ENCODE results near the gene OR6C68.
"Not testable (repeated sequence)": the region's sequence is repeated elsewhere in the genome, so short reads cannot be mapped to it uniquely, and the experiment has no call there.

OR6C68 gene

DNA sequence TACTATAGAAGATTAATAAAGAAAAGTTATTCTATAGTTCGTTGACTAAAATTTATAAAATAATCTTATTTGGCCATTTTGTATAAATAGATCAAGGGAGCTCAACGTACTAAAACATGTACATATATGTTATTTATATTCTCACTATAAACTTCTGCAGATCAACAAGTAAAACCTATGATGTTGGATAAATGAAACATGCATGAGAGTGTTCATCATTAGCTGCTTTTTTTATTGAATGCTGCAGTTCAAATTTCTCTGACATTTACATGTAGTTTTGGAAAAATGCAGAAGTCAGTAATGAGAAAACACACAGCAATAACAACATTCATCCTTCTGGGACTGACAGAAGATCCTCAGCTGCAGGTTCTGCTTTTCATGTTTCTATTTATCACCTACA is at the start of gene OR6C68:
OR6C68 (plus strand) TSS at position 301 of the 400 bp plus-strand sequence; CDS start at position 301, 0 bp downstream.
- DNase-seq = no peak

DNA sequence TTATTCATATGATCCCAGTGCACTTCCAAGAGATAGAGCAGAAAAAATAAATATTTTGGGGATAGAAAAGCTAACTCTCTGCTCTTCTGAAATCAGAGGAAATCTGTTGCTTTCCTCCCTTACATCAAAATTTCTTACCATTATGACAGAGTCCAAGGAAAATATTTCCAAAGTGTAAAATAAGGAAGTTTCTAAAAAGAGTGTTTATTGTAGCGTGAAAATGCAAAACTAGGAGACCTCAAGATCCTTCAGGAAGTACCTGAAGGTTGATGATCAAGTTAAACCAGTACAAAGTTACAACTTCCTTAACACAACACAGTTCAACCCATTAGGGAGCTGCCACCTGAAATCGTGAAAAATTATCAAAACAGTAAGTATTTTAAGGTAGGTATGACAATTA is 48.4 kb upstream of the OR6C68 start, which contains the start of gene OR6C2:
OR6C2 (plus strand) TSS at position 301 of the 400 bp plus-strand sequence. CDS start 8,138 bp downstream, outside the sequence.
- DNase-seq = no peak

DNA sequence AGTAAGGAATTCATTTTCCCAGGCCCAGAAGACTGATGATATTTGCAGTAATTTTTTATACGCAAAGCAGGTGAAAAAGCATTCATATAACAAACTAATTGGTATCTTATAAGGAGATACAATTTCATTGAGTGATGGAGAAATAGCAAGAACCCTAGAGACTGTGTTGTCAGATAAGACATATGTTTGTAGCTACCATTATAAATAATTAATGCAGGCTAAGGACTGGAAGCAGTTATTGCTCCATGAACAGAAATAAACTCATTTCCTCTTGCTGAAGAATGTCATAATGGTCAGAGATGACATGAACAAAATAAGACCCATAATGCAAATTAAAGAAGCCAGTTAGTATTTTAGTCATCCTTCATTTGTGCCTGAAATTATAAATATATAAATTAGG is 46.8 kb upstream of the OR6C68 start:
- DNase-seq = no peak

DNA sequence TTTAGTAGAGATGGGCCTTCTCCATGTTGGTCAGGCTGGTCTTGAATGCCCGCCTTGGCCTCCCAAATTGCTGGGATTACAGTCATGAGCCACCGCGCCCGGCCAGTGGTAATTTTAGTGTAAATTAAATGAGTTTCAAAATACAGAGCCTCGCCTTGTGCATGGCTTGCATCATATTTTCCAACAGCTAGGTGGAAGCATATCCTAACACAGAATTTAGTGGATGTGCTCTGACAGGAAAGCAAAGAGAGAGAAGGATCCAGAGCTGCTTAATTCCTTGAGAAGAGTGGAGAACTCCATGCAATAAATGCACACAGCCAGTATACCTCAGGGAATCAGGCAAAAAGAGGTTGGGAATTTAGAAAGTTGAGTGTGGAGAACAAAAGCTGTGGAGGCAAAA is 45.9 kb upstream of the OR6C68 start:
- DNase-seq = no peak

DNA sequence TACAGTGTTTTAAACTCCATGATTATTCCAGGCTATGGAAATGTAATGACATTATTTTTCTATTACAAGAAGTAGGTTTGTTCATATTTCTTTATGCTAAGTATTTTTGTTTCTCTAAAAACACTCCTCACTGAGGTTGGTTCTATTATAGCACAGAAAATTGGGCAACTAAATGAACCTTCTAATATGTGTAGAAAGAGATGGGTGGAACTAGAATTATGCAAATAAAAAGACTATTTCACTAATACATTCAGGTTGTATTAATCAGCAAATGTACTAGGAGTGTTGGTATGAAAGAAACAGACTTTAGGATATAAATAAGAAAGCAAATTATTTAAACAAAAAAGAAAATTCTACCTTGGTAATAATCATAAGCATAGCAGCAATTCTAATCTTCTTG is 43.4 kb upstream of the OR6C68 start:
- no peak for DNase-seq

DNA sequence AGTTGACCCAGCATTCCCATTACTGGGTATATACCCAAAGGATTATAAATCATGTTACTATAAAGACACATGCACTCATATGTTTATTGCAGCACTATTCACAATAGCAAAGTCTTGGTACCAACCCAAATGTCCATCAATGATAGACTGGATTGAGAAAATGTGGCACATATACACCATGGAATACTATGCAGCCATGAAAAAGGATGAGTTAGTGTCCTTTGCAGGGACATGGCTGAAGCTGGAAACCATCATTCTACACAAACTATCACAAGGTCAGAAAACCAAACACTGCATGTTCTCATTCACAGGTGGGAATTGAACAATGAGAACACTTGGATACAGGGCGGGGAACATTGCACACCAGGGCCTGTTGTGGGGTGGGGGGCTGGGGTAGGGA is 27.3 kb upstream of the OR6C68 start:
- not testable (repeated sequence) for DNase-seq

DNA sequence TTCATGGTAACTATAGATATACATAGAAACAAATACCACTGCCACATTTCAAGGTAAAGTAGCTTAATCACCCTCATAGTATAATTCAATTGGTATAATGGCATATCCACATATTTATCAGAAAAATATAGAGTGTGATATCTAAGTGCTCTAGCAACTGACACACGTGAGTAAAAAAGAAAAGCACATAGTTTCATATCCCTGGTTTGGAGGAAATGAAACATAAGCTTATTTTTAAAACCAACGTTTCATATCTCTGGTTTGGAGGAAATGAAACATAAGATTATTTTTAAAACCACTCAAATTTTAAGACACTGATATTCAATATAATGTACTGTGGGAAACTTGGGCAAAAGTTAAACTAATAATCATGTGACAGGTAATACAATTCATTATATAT is 24.3 kb upstream of the OR6C68 start:
- DNase-seq = no peak

DNA sequence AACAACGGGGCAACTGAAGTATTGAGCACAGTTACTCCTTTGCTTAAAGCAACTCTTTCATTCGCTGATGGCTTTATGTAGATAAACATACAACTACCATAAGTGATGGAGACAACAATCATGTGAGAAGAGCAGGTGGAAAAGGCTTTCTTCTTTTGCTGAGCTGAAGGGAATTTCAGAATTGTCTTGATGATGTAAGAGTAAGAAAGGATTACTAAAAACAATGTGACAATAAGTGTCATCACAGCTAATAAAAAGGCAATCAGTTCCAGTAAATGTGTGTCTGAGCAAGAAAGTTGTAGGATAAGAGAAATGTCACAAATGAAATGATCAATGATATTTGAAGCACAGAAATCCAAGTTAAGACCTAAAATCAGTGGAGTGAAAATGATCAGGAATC is 22.9 kb upstream of the OR6C68 start:
- no peak for DNase-seq

DNA sequence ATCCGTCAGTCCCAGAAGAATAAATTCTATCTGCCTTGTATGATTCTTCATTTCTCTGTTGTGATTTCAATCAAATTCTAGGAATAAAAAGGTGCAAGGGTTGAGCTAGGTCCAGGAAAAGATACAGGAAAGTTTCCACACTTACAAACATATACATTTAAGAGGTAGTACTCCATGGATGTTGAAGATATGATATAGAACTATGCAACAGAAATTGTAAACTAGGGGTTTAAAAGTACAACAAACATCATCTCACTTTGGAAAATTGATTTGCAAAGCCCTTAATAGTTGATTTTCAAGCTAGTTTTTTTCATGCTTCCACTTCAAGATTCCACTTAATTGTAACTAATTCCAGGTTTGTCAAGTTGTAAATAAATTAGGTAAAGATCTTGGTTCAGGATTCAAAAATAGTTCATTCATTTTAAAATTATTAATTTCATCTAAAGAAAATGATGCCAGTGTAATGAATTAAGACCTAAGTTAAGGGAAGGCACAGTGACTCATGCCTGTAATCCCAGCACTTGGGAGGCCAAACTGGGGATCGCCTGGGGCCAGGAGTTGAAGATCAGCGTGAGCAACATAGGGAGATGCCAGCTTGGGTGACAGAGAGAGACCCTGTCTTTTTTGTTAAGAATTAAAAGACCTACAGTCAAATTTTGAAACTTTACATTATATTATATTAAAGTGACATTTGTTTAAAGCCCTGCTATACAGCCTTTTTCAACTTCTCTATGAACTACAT is 21.9 kb upstream of the OR6C68 start, which contains the start of gene OR6C70:
OR6C70 (minus strand) TSS at position 51 of the 742 bp plus-strand sequence; CDS start at position 51, 0 bp downstream.
- no peak for DNase-seq

DNA sequence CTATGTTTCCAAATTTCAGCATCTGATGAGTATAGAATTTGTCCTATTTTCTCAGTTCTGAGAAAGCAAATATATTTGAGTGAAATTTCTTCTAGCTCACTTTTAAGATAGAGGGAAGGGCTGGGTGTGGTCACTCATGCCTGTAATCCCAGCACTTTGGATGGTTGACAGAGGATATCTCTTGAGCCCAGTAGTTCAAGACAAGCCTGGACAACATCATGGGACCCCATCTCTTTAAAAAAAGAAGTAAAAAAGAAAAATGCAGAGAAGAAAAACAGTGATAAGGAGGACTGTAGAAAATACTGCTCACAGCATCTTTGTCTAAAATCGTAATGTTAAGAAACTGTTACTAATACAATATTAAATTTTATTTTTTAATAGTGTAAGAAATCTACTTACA is 19.9 kb upstream of the OR6C68 start:
- no peak for DNase-seq

DNA sequence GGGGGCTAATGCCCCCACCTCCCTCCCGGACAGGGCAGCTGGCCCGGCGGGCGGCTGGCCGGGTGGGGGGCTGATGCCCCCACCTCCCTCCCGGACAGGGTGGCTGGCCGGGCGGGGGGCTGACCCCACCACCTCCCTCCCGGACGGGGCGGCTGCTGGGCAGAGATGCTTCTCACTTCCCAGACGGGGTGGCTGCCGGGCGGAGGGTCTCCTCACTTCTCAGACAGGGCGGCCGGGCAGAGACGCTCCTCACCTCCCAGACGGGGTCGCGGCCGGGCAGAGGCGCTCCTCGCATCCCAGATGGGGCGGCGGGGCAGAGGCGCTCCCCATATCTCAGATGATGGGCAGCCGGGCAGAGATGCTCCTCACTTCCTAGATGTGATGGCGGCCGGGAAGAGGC is 13.0 kb upstream of the OR6C68 start:
- DNase-seq = not testable (repeated sequence)

DNA sequence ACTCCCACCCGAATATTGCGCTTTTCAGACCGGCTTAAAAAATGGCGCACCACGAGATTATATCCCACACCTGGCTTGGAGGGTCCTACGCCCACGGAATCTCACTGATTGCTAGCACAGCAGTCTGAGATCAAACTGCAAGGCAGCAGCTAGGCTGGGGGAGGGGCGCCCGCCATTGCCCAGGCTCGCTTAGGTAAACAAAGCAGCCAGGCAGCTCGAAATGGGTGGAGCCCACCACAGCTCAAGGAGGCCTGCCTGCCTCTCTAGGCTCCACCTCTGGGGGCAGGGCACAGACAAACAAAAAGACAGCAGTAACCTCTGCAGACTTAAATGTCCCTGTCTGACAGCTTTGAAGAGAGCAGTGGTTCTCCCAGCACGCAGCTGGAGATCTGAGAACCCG is 7.9 kb upstream of the OR6C68 start:
- DNase-seq = not testable (repeated sequence)

DNA sequence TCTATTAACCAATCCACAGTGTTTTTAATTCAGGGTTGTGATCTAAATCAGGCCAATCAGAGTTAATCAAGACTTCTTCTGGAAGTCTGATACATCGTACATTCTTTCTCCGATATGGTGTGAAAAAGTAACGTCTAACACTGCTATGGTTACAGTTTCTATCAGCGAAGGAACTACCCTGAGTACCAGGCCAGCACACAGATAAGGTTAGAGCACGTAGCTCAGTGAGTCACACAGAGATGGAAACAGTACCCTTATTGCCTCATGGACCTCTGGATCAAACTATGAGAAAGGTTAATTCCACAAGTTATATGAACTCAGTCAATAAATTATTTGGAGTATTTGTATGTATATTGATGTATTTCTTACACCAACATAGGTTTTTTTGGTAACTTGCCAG is 3.3 kb downstream of the OR6C68 start:
- no peak for DNase-seq

DNA sequence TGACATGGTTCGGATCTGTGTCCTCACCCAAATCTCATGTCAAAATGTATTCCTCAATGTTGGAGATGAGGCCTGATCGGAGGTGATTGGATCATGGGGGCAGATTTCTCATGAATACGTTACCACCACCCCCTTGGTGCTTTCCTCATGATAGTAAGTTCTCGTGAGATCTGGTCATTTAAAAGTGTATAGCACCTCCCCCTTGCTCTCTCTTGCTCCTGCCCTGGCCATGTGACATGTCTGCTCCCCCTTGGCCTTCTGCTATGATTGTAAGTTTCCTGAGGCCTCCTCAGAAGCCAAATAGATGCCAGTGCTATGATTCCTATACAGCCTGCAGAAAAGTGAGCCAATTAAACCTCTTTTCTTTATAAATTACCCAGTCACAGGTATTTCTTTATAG is 7.1 kb downstream of the OR6C68 start:
- DNase-seq = no peak

DNA sequence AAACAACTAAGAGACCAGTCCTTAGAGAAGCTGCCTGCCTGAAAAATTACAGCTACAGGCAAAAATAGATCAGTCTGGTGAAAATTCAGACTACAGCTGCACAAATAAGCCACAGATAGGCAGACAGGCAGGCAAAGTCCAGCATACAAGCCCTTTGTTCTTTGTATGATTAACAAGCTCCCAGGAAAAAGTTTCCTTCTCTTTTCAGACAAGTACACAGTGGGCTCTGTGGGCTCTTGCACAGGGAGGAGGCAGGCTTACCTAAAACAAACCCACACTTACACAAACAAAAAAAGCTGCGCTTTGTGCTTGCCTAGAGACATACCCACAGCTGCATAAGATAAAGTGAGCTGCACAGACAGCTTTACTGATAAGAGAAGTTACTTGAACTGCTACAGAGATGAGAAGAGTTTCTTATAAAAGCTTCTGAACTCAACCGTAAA is 7.7 kb downstream of the OR6C68 start:
- no peak for DNase-seq

DNA sequence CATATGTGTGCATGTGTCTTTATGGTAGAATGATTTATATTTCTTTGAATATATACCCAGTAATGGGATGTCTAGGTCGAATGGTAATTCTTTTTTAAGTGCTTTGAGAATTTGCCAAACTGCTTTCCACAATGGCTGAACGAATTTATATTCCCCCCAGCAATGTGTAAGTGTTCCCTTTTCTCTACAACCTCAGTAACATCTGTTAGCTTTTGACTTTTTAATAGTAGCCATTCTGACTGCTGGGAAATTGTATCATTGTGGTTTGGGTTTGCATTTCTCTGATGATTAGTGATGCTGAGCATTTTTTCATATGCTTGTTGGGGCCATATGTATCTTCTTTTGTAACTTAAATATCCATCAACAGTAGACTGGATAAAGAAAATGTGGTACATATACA is 9.4 kb downstream of the OR6C68 start:
- no peak for DNase-seq

DNA sequence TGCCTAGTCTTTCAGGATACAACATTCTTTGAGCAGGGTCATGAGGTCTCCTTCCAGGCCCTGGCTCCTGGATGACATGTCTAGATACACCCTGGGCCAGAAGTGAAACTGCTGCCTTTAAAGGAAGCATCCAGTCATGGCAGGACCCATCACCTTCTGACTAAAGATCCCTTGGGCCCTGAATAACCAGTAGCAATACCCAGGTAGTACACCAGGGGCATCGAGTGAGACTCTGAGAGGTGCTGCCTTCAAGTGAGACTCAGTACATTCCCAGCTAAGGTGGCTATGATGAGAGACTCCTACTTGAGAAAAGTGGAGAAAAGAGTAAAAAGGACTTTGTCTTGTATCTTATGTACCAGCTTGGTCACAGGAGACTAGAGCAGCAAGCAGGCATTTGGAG is 23.5 kb downstream of the OR6C68 start:
- no peak for DNase-seq

DNA sequence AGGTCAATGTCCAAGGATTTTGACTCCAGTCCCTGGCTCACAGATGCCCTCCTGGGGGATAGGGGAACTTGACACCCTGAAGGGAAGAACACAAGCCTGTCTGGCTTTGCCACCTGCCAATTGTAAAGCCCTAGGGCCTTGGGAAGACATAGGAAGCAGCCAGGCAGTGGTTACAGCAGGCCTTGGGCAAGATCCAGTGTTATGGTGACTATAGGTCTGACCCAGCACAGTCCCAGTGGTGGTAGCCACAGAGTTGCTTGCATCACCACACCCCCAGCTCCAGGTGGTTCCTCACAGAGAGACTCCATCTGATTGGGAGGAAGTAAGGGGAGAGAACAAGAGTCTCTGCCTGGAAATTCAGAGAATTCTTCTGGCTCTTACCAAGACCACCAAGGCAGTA is 24.2 kb downstream of the OR6C68 start:
- DNase-seq = no peak
